ENCODE measurements around the gene TXNDC15. TPM values are rescaled to one million over a fixed set of nuclear protein-coding genes. Genes with fewer than 3 reads are reported as not detected.

Gene TXNDC15
- total and polyA plus RNA-seq, 4 donors, result 86.8 to 120 (median 104) TPM

- WGBS (ENCODE audit: insufficient coverage), result 92% methylated on average over 7 of the region's 8 CpGs
- no peaks in the 10 kb centered on the region for H3K4me1 ChIP-seq (ENCODE audit: control insufficient read depth, insufficient read depth, low read length)
- no peak overlapping the region for H3K4me3 ChIP-seq (ENCODE audit: low read depth, low read length)
- H3K9me3 ChIP-seq (ENCODE audit: control insufficient read depth, insufficient read depth, low read length), result no peaks in the 10 kb centered on the region
- DNase-seq (ENCODE audit: low read depth in 4 of 6, low spot score in 6 of 6), result no peak
- no peak overlapping the region for H3K27ac ChIP-seq (ENCODE audit: low read depth, low read length)
- no peaks in the 10 kb centered on the region for H3K27me3 ChIP-seq (ENCODE audit: control insufficient read depth, insufficient read depth, low read length)
- peaks cover 5% of the 10 kb centered on the region for H3K36me3 ChIP-seq (ENCODE audit: control insufficient read depth, insufficient read depth, low read length)
Measured at GRCh38 chr5:134937526-134937925, 63.4 kb downstream of the TXNDC15 start.

- H3K4me3 ChIP-seq (ENCODE audit: low read depth, low read length), result no peak overlapping the region
- 88% methylated on average over 6 of the region's 6 CpGs for WGBS (ENCODE audit: insufficient coverage)
- DNase-seq (ENCODE audit: low read depth in 4 of 6, low spot score in 6 of 6), result no peak
- H3K36me3 ChIP-seq (ENCODE audit: control insufficient read depth, insufficient read depth, low read length), result peaks cover 5% of the 10 kb centered on the region
- no peaks in the 10 kb centered on the region for H3K9me3 ChIP-seq (ENCODE audit: control insufficient read depth, insufficient read depth, low read length)
- no peaks in the 10 kb centered on the region for H3K27me3 ChIP-seq (ENCODE audit: control insufficient read depth, insufficient read depth, low read length)
- H3K4me1 ChIP-seq (ENCODE audit: control insufficient read depth, insufficient read depth, low read length), result no peaks in the 10 kb centered on the region
- H3K27ac ChIP-seq (ENCODE audit: low read depth, low read length), result no peak overlapping the region
Measured at GRCh38 chr5:134938030-134938429, 63.9 kb downstream of the TXNDC15 start.

GRCh38 chr5:134939500-134939899 lies 65.3 kb downstream of the TXNDC15 start:
- no CpG with 5 or more reads among the region's 1 CpG for WGBS (ENCODE audit: insufficient coverage)
- Histone ChIP-seq H3K9me3 (ENCODE audit: control insufficient read depth, insufficient read depth, low read length) (no peaks in the 10 kb centered on the region), H3K27ac (ENCODE audit: low read depth, low read length) (no peak overlapping the region), H3K36me3 (ENCODE audit: control insufficient read depth, insufficient read depth, low read length) (peaks cover 2% of the 10 kb centered on the region), H3K4me1 (ENCODE audit: control insufficient read depth, insufficient read depth, low read length) (no peaks in the 10 kb centered on the region), H3K27me3 (ENCODE audit: control insufficient read depth, insufficient read depth, low read length) (no peaks in the 10 kb centered on the region), H3K4me3 (ENCODE audit: low read depth, low read length) (no peak overlapping the region)
- no peak for DNase-seq (ENCODE audit: low read depth in 4 of 6, low spot score in 6 of 6)

- DNase-seq (ENCODE audit: low read depth in 4 of 6, low spot score in 6 of 6), result no peak
- H3K27ac ChIP-seq (ENCODE audit: low read depth, low read length), result no peak overlapping the region
- no peaks in the 10 kb centered on the region for H3K9me3 ChIP-seq (ENCODE audit: control insufficient read depth, insufficient read depth, low read length)
- no peak overlapping the region for H3K4me3 ChIP-seq (ENCODE audit: low read depth, low read length)
- no peaks in the 10 kb centered on the region for H3K27me3 ChIP-seq (ENCODE audit: control insufficient read depth, insufficient read depth, low read length)
- WGBS (ENCODE audit: insufficient coverage), result 57% methylated on average over 1 of the region's 1 CpG
- peaks cover 2% of the 10 kb centered on the region for H3K36me3 ChIP-seq (ENCODE audit: control insufficient read depth, insufficient read depth, low read length)
- no peaks in the 10 kb centered on the region for H3K4me1 ChIP-seq (ENCODE audit: control insufficient read depth, insufficient read depth, low read length)
Measured at GRCh38 chr5:134943547-134943946, 69.4 kb downstream of the TXNDC15 start.

GRCh38 chr5:134944630-134945029 lies 70.5 kb downstream of the TXNDC15 start:
- H3K27me3 ChIP-seq (ENCODE audit: control insufficient read depth, insufficient read depth, low read length), result no peaks in the 10 kb centered on the region
- no peak overlapping the region for H3K4me3 ChIP-seq (ENCODE audit: low read depth, low read length)
- peaks cover 2% of the 10 kb centered on the region for H3K36me3 ChIP-seq (ENCODE audit: control insufficient read depth, insufficient read depth, low read length)
- no CpG with 5 or more reads among the region's 1 CpG for WGBS (ENCODE audit: insufficient coverage)
- H3K4me1 ChIP-seq (ENCODE audit: control insufficient read depth, insufficient read depth, low read length), result no peaks in the 10 kb centered on the region
- no peaks in the 10 kb centered on the region for H3K9me3 ChIP-seq (ENCODE audit: control insufficient read depth, insufficient read depth, low read length)
- DNase-seq (ENCODE audit: low read depth in 4 of 6, low spot score in 6 of 6), result no peak
- H3K27ac ChIP-seq (ENCODE audit: low read depth, low read length), result no peak overlapping the region

- Histone ChIP-seq H3K9me3 (ENCODE audit: control insufficient read depth, insufficient read depth, low read length) (no peaks in the 10 kb centered on the region), H3K4me3 (ENCODE audit: low read depth, low read length) (no peak overlapping the region), H3K27ac (ENCODE audit: low read depth, low read length) (no peak overlapping the region), H3K27me3 (ENCODE audit: control insufficient read depth, insufficient read depth, low read length) (no peaks in the 10 kb centered on the region), H3K36me3 (ENCODE audit: control insufficient read depth, insufficient read depth, low read length) (peaks cover 2% of the 10 kb centered on the region), H3K4me1 (ENCODE audit: control insufficient read depth, insufficient read depth, low read length) (no peaks in the 10 kb centered on the region)
- DNase-seq (ENCODE audit: low read depth in 4 of 6, low spot score in 6 of 6), result peak in 1 of 6 donors; percentile 27
- no CpG with 5 or more reads among the region's 2 CpGs for WGBS (ENCODE audit: insufficient coverage)
Measured at GRCh38 chr5:134945041-134945440, 70.9 kb downstream of the TXNDC15 start.

- DNase-seq (ENCODE audit: low read depth in 4 of 6, low spot score in 6 of 6), result no peak
- Histone ChIP-seq H3K4me3 (ENCODE audit: low read depth, low read length) (no peak overlapping the region), H3K9me3 (ENCODE audit: control insufficient read depth, insufficient read depth, low read length) (peaks cover 1% of the 10 kb centered on the region), H3K36me3 (ENCODE audit: control insufficient read depth, insufficient read depth, low read length) (no peaks in the 10 kb centered on the region), H3K27me3 (ENCODE audit: control insufficient read depth, insufficient read depth, low read length) (no peaks in the 10 kb centered on the region), H3K4me1 (ENCODE audit: control insufficient read depth, insufficient read depth, low read length) (no peaks in the 10 kb centered on the region), H3K27ac (ENCODE audit: low read depth, low read length) (no peak overlapping the region)
- 94% methylated on average over 2 of the region's 5 CpGs for WGBS (ENCODE audit: insufficient coverage)
Measured at GRCh38 chr5:134948911-134949310, 74.7 kb downstream of the TXNDC15 start.

GRCh38 chr5:134949316-134949715 lies 75.1 kb downstream of the TXNDC15 start:
- DNase-seq (ENCODE audit: low read depth in 4 of 6, low spot score in 6 of 6), result no peak
- Histone ChIP-seq H3K4me3 (ENCODE audit: low read depth, low read length) (no peak overlapping the region), H3K9me3 (ENCODE audit: control insufficient read depth, insufficient read depth, low read length) (peaks cover 5% of the 10 kb centered on the region), H3K27me3 (ENCODE audit: control insufficient read depth, insufficient read depth, low read length) (no peaks in the 10 kb centered on the region), H3K36me3 (ENCODE audit: control insufficient read depth, insufficient read depth, low read length) (no peaks in the 10 kb centered on the region), H3K27ac (ENCODE audit: low read depth, low read length) (no peak overlapping the region), H3K4me1 (ENCODE audit: control insufficient read depth, insufficient read depth, low read length) (no peaks in the 10 kb centered on the region)
- WGBS (ENCODE audit: insufficient coverage), result 84% methylated on average over 5 of the region's 5 CpGs

Small RNA genes within 50 kb of the gene (small RNA-seq; reads per million reads assigned to genes)
- not detected for gene MIR4461 (ENCODE audit: low replicate concordance)
- gene MTND3P25 (ENCODE audit: low replicate concordance), result not detected
- gene MTND4LP30 (ENCODE audit: low replicate concordance), result not detected

Other genes starting within 250 kb of the TXNDC15 start
- gene SAR1B, start 241.5 kb upstream of the TXNDC15 start, total RNA-seq, result 10 to 100 TPM; 50.5 to 58.0 TPM
- 10 to 100 TPM; 43.2 to 47.9 TPM for gene SAR1B, start 241.5 kb upstream of the TXNDC15 start, polyA plus RNA-seq (ENCODE audit: insufficient read length in 2 of 2)
- gene SEC24A, start 225.6 kb upstream of the TXNDC15 start, total RNA-seq, result 10 to 100 TPM; 14.9 to 38.2 TPM
- gene SEC24A, start 225.6 kb upstream of the TXNDC15 start, polyA plus RNA-seq (ENCODE audit: insufficient read length in 2 of 2), result 10 to 100 TPM; 16.4 to 22.9 TPM
- gene CAMLG, start 135.8 kb upstream of the TXNDC15 start, total RNA-seq, result 10 to 100 TPM; 46.7 to 63.9 TPM
- gene CAMLG, start 135.8 kb upstream of the TXNDC15 start, polyA plus RNA-seq (ENCODE audit: insufficient read length in 2 of 2), result 100 to 1,000 TPM in 1 of 2 donors, 10 to 100 TPM in 1; 85.9 to 105 TPM
- 10 to 100 TPM; 34.9 to 39.4 TPM for gene DDX46, start 115.6 kb upstream of the TXNDC15 start, total RNA-seq
- 10 to 100 TPM; 53.1 to 54.8 TPM for gene DDX46, start 115.6 kb upstream of the TXNDC15 start, polyA plus RNA-seq (ENCODE audit: insufficient read length in 2 of 2)
- 10 to 100 TPM; 46.2 to 97.6 TPM for gene C5orf24, start 28.4 kb upstream of the TXNDC15 start, total RNA-seq
- 100 to 1,000 TPM in 1 of 2 donors, 10 to 100 TPM in 1; 77.5 to 101 TPM for gene C5orf24, start 28.4 kb upstream of the TXNDC15 start, polyA plus RNA-seq (ENCODE audit: insufficient read length in 2 of 2)
- gene PCBD2, start 30.8 kb downstream of the TXNDC15 start, total RNA-seq, result 10 to 100 TPM in 1 of 2 donors, 1 to 10 TPM in 1; 9.4 to 11.3 TPM
- gene PCBD2, start 30.8 kb downstream of the TXNDC15 start, polyA plus RNA-seq (ENCODE audit: insufficient read length in 2 of 2), result 10 to 100 TPM; 11.5 to 12.9 TPM
- gene CATSPER3, start 93.5 kb downstream of the TXNDC15 start, total RNA-seq, result under 1 TPM; 0.33 to 0.79 TPM
- under 1 TPM in 1 of 2 donors, not detected in 1; 0.75 TPM for gene CATSPER3, start 93.5 kb downstream of the TXNDC15 start, polyA plus RNA-seq (ENCODE audit: insufficient read length in 2 of 2)
- gene PITX1, start 159.9 kb downstream of the TXNDC15 start, total RNA-seq, result under 1 TPM in 1 of 2 donors, not detected in 1; 0.11 TPM
- gene PITX1, start 159.9 kb downstream of the TXNDC15 start, polyA plus RNA-seq (ENCODE audit: insufficient read length in 2 of 2), result not detected